Activated CD8-positive, alpha-beta T cell treated with anti-CD3 and anti-CD28 coated beads for 36 hours (primary cell): ENCODE measurements around the gene RNF19B. TPM values are rescaled to one million over a fixed set of nuclear protein-coding genes. Genes with fewer than 3 reads are reported as not detected.

Experiments
- ATAC-seq: fragments of 200-7000 bp; cut with Tn5 transposase; one replicate; pipeline ENCODE4 v1.10.0; 2021; ENCODE audit warnings: mild to moderate bottlenecking, moderate library complexity
- CTCF ChIA-PET: fragments of 350-600 bp; sonication (Branson Sonifier 250); formaldehyde crosslinking; loops from one replicate; lab custom pipeline; 2021; ENCODE audit warnings: antibody characterized with exemption; lab: Charles Lee
- POLR2A ChIA-PET: fragments of 350-600 bp; sonication (Branson Sonifier 250); formaldehyde crosslinking; loops from one replicate; lab custom pipeline; 2021; ENCODE audit warnings: antibody characterized with exemption; lab: Charles Lee
- DNase-seq: peaks from one replicate; pipeline ENCODE4 v3.0.0-alpha.2; 2020
- H3K27ac Mint-ChIP-seq: one replicate; pipeline ENCODE4 v1.8.0; 2021; ENCODE audit warnings: mild to moderate bottlenecking, mixed read lengths
- H3K27me3 Mint-ChIP-seq: one replicate; pipeline ENCODE4 v1.8.0; 2021; ENCODE audit warnings: mixed read lengths
- H3K36me3 Mint-ChIP-seq: one replicate; pipeline ENCODE4 v1.8.0; 2021; ENCODE audit warnings: low read depth, mixed read lengths
- H3K4me1 Mint-ChIP-seq: one replicate; pipeline ENCODE4 v1.8.0; 2021; ENCODE audit warnings: low read depth, mixed read lengths
- H3K4me3 Mint-ChIP-seq: one replicate; pipeline ENCODE4 v1.8.0; 2021; ENCODE audit warnings: mild to moderate bottlenecking, moderate library complexity, mixed read lengths
- H3K9me3 Mint-ChIP-seq: one replicate; pipeline ENCODE4 v1.8.0; 2021; ENCODE audit warnings: mixed read lengths
- CTCF ChIP-seq: fragments of 200-600 bp; IDR thresholded peaks from one replicate; pipeline ENCODE4 v1.8.0; 2022; ENCODE audit warnings: antibody characterized with exemption, mild to moderate bottlenecking
- intact Hi-C: fragments of 100-400 bp; cut with micrococcal nuclease; formaldehyde crosslinking; loops from one replicate; pipeline ENCODE4 v1.10.0; 2022
- total RNA-seq, 2 experiments: library from RNA; stranded (reverse); gene quantifications; one replicate each; pipeline ENCODE4 v1.2.3, GENCODE V29; 2021

RNF19B gene
- total RNA-seq, 2 experiments from 2014 or later, result 10.6 to 10.9 TPM

DNA sequence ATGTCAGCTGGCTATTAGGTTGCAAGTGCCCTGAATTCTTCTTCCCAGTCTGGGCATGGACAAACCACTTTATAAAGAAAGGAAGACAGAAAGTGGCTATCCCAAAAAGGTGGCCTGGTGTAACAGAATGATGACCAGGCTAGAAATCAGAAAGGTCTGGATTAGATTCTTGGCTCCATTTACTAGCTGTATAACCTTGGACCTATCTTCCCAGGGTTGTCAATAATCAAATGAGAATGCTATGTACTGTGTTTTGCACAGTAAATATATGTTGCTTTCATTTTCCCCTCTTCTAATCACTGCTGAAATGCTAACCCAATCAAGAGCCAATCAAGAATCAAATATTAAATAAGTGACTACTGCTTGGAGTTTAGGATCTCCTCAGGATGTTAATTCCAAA is 20.4 kb downstream of the RNF19B start:
- intact Hi-C loops, result no loop called here
- Mint-ChIP-seq H3K27me3 (no peaks in the 10 kb centered on the region), H3K4me1 (peaks cover 23% of the 10 kb centered on the region), H3K36me3 (peaks cover 22% of the 10 kb centered on the region), H3K27ac (no peak overlapping the region), H3K9me3 (no peaks in the 10 kb centered on the region), H3K4me3 (no peak overlapping the region)
- DNase-seq, result no peak
- CTCF ChIA-PET, result interaction anchor here (1.4 to 2.2 kb wide), 4 partner anchors 10 to 194 kb away, joined by 5 to 23 read pairs (median 5); no protein-coding TSS in a partner anchor
- no peak for ATAC-seq
- POLR2A ChIA-PET, result no interaction called here
- TF ChIP-seq CTCF, result no peak

- POLR2A ChIA-PET, result interaction anchor here (0.9 to 1.9 kb wide), 3 partner anchors 12 to 25 kb away, joined by 3 to 9 read pairs (median 3); partner anchors contain the start of gene RNF19B
- intact Hi-C loops, result loop anchor here (10.0 kb wide), 2 partner anchors 55 to 145 kb away; partner anchors contain the start of gene AZIN2
- Mint-ChIP-seq H3K27ac (peak overlapping the region; percentile 82), H3K9me3 (no peaks in the 10 kb centered on the region), H3K4me1 (peaks cover 17% of the 10 kb centered on the region), H3K4me3 (no peak overlapping the region), H3K36me3 (peaks cover 25% of the 10 kb centered on the region), H3K27me3 (no peaks in the 10 kb centered on the region)
- TF ChIP-seq CTCF, result no peak
- ATAC-seq, result peak; percentile 84
- peak; percentile 77 for DNase-seq
- CTCF ChIA-PET, result interaction anchor here (1.1 to 2.3 kb wide), 4 partner anchors 20 to 116 kb away, joined by 3 to 15 read pairs (median 4); no protein-coding TSS in a partner anchor
Observed at GRCh38 chr1:32939655-32940371, 24.8 kb downstream of the RNF19B start.

- CTCF ChIA-PET, result interaction anchor here (0.6 to 1.6 kb wide), 6 partner anchors 16 to 427 kb away, joined by 3 to 6 read pairs (median 4); no protein-coding TSS in a partner anchor
- DNase-seq, result no peak
- POLR2A ChIA-PET, result no interaction called here
- Mint-ChIP-seq H3K36me3 (peaks cover 13% of the 10 kb centered on the region), H3K4me3 (no peak overlapping the region), H3K27me3 (no peaks in the 10 kb centered on the region), H3K4me1 (peaks cover 21% of the 10 kb centered on the region), H3K27ac (no peak overlapping the region), H3K9me3 (no peaks in the 10 kb centered on the region)
- intact Hi-C loops, result loop anchor here (10.0 kb wide), 2 partner anchors 58 to 148 kb away; partner anchors contain the start of gene AZIN2
- no peak for TF ChIP-seq CTCF
- no peak for ATAC-seq
Observed at GRCh38 chr1:32937061-32937460, 27.5 kb downstream of the RNF19B start.

DNA sequence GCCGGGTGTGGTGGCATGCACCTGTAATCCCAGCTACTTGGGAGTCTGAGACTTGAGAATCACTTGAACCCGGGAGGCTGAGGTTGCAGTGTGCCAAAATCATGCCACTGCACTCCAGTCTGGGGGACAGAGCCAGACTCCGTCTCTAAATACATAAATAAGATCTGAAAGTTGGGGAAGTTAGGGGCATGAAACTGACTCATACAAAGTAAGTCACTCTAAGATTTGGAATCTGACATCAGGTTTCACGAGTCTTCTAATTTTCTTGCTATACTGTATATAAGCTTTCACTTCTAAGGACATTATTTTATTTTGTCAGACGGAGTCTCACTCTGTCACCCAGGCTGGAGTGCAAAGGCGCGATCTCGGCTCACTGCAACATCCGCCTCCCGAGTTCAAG is 30.1 kb downstream of the RNF19B start:
- no peak for ATAC-seq
- intact Hi-C loops, result loop anchor here (2.0 to 10.0 kb wide), 3 partner anchors 60 to 150 kb away; partner anchors contain the start of gene AZIN2

More for the DNA sequence above, 30.1 kb downstream of the RNF19B start:
- Mint-ChIP-seq H3K9me3 (no peaks in the 10 kb centered on the region), H3K36me3 (peaks cover 11% of the 10 kb centered on the region), H3K27me3 (no peaks in the 10 kb centered on the region), H3K4me1 (peaks cover 9% of the 10 kb centered on the region), H3K4me3 (no peak overlapping the region), H3K27ac (no peak overlapping the region)
- ChIA-PET POLR2A (interaction anchor here (1.2 to 1.3 kb wide), 2 partner anchors 46 to 56 kb away, joined by 3 to 4 read pairs; no protein-coding TSS in a partner anchor), CTCF (interaction anchor here (1.0 to 7.5 kb wide), 20 partner anchors 9 to 192 kb away, joined by 3 to 104 read pairs (median 7); partner anchors contain the start of gene AZIN2)
- TF ChIP-seq CTCF, result no peak
- DNase-seq, result no peak
